Testis (tissue), 3 donors: ENCODE measurements around the gene IGFALS. TPM values are rescaled to one million over a fixed set of nuclear protein-coding genes. Genes with fewer than 3 reads are reported as not detected.

ENCODE experiments used
- DNase-seq: peaks from one replicate; pipeline ENCODE4 v3.0.0-alpha.2; 2019
- H3K27ac ChIP-seq, 2 donors: fragments of 200-600 bp; sonication (generic); one replicate each; pipeline ENCODE4 v1.5.1; 2019
- H3K27me3 ChIP-seq: fragments of 200-600 bp; sonication (generic); one replicate; pipeline ENCODE4 v1.5.1; 2019
- H3K36me3 ChIP-seq: fragments of 200-600 bp; sonication (generic); one replicate; pipeline ENCODE4 v1.5.1; 2017; ENCODE audit warnings: low read depth; ENCODE audit errors: missing control alignments
- H3K4me1 ChIP-seq: fragments of 200-600 bp; sonication (generic); one replicate; pipeline ENCODE4 v1.5.1; 2019
- H3K4me3 ChIP-seq, 2 donors: fragments of 200-600 bp; sonication (generic); one replicate each; pipeline ENCODE4 v1.5.1; 2017 to 2019
- H3K9me3 ChIP-seq: fragments of 200-600 bp; sonication (generic); one replicate; pipeline ENCODE4 v1.5.1; 2017
- CTCF ChIP-seq, 3 experiments: fragments of 450-650 bp in 2 of 3; fragments of 200-600 bp in 1 of 3; sonication (generic) in 1 of 3; IDR thresholded peaks; one replicate each; pipeline ENCODE4 v1.5.1; 2016 to 2019; ENCODE audit warnings: antibody characterized with exemption in 3 of 3, mild to moderate bottlenecking in 2 of 3, moderate library complexity in 1 of 3
- POLR2A ChIP-seq: fragments of 450-650 bp; IDR thresholded peaks from one replicate; pipeline ENCODE4 v1.6.1; 2017; ENCODE audit warnings: antibody characterized with exemption, mild to moderate bottlenecking, moderate library complexity
- WGBS, 2 donors: methylation state at CpG; one replicate each; pipeline ENCODE4 v1.1.5; 2018; 5-methylcytosine and 5-hydroxymethylcytosine counted together
- intact Hi-C: fragments of 100-400 bp; cut with DNase I; formaldehyde crosslinking; loops from one replicate; pipeline ENCODE4 v1.15.1; 2023; ENCODE audit warnings: low total_unique reads
- polyA plus RNA-seq: library from polyadenylated mRNA; stranded (reverse); fragments of 350-450 nt; fragmentation: Illumina TruSeq; extraction: RNeasy Lipid Tissue Mini Kit (QIAGEN cat#74804); gene quantifications from one replicate; pipeline ENCODE4 v1.2.3, GENCODE V29; 2014; ENCODE audit warnings: low read depth, low replicate concordance; ENCODE audit not compliant: insufficient read depth
- total RNA-seq, 2 donors: library from RNA; depleted of rRNA; stranded (reverse); fragments of >200 nt; gene quantifications; one replicate each; pipeline ENCODE4 v1.2.3, GENCODE V29; 2016

IGFALS gene
- total and polyA plus RNA-seq, 3 donors from 2014 or later: 0.38 to 6.7 (median 3.2) TPM

GRCh38 chr16:1791256-1791942, 2.1 kb downstream of the IGFALS start:
- Histone ChIP-seq H3K4me1 (no peaks in the 10 kb centered on the region), H3K4me3 (no peak overlapping the region), H3K27me3 (no peaks in the 10 kb centered on the region), H3K27ac (no peak overlapping the region), H3K36me3 (no peaks in the 10 kb centered on the region), H3K9me3 (no peaks in the 10 kb centered on the region)
- WGBS, 2 donors: 93 to 100% methylated on average over 6 to 32 of the region's 53 CpGs
- intact Hi-C loops: no loop called here
- TF ChIP-seq POLR2A (no peak), CTCF (IDR thresholded peaks at IDR 0.05) (no peak)
- DNase-seq: no peak

DNA sequence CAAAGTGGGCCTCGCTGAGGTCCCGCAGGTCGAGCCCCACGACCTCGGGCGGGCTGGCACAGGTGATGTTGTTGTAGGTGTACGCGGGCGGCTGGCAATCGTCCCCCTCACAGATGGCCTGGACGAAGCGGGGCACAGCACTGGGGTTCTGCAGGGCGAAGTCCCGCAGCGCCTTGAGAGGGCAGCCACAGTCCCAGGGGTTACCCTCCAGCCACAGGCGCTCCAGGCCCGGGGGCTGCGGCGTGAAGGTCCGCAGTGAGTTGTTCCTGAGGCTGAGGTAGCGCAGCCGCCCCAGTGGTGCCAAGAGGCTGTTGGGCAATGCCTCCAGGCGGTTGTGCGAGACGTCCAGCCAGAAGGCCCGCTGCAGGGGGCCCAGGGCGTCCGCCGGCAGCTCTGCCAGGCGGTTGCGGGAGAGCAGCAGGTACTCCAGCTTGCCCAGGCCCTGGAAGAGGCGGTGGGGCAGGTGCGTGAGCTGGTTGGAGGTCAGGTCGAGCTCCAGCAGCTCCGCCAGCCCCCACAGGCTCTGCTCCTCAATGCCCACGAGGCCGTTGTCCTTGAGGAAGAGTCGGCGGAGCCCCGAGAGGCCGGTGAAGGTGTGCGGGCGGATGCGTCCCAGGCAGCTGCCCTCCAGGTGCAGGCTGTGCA, 2.8 kb downstream of the IGFALS start:
- intact Hi-C loops: no loop called here
- no peaks in the 10 kb centered on the region for H3K4me1 ChIP-seq
- no peaks in the 10 kb centered on the region for H3K27me3 ChIP-seq
- no peak for TF ChIP-seq POLR2A
- no peak for TF ChIP-seq CTCF (IDR thresholded peaks at IDR 0.05)
- no peak overlapping the region for H3K4me3 ChIP-seq
- 88% methylated on average over 38 of the region's 44 CpGs; no CpG with 5 or more reads in 1 of the 2 donors for WGBS, 2 donors
- no peak for DNase-seq
- no peak overlapping the region for H3K27ac ChIP-seq
- H3K36me3 ChIP-seq: no peaks in the 10 kb centered on the region
- H3K9me3 ChIP-seq: no peaks in the 10 kb centered on the region

DNA sequence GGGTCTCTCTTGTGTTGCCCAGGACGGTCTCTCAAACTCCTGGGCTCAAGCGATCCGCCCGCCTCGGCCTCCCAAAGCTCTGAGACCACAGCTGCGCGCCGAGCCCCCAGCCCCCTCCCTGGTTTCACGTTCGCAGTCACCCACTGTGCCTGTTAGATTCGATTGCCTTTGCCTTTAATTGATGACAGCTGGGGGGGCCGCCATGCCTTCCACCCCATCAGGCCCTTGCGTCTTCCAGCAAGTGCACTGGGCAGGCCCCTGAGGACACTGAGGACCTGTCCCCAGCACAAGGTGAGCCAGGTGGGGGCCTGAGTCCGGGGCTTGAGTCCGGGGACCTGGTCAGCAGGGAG, 3.3 kb downstream of the IGFALS start:
- WGBS, 2 donors: 90 to 96% methylated on average over 13 to 14 of the region's 15 CpGs

GRCh38 chr16:1789643-1790045, 3.9 kb downstream of the IGFALS start:
- no peak overlapping the region for H3K27ac ChIP-seq
- DNase-seq: no peak
- H3K9me3 ChIP-seq: no peaks in the 10 kb centered on the region
- 88 to 89% methylated on average over 15 to 25 of the region's 25 CpGs for WGBS, 2 donors
- H3K27me3 ChIP-seq: no peaks in the 10 kb centered on the region
- TF ChIP-seq CTCF (IDR thresholded peaks at IDR 0.05) (no peak), POLR2A (no peak)
- H3K4me1 ChIP-seq: no peaks in the 10 kb centered on the region
- no peak overlapping the region for H3K4me3 ChIP-seq
- no peaks in the 10 kb centered on the region for H3K36me3 ChIP-seq
- intact Hi-C loops: no loop called here

More for the DNA sequence above, 3.3 kb downstream of the IGFALS start:
- Histone ChIP-seq H3K27ac (no peak overlapping the region), H3K4me3 (no peak overlapping the region), H3K27me3 (no peaks in the 10 kb centered on the region), H3K4me1 (no peaks in the 10 kb centered on the region), H3K9me3 (no peaks in the 10 kb centered on the region), H3K36me3 (no peaks in the 10 kb centered on the region)
- intact Hi-C loops: no loop called here
- DNase-seq: no peak
- TF ChIP-seq POLR2A (no peak), CTCF (IDR thresholded peaks at IDR 0.05) (no peak)

GRCh38 chr16:1788708-1789100, 4.8 kb downstream of the IGFALS start:
- Histone ChIP-seq H3K36me3 (no peaks in the 10 kb centered on the region), H3K9me3 (no peaks in the 10 kb centered on the region), H3K4me1 (peaks cover 7% of the 10 kb centered on the region), H3K27ac (no peak overlapping the region), H3K27me3 (no peaks in the 10 kb centered on the region), H3K4me3 (no peak overlapping the region)
- intact Hi-C loops: no loop called here
- WGBS, 2 donors: 50 to 100% methylated on average over 1 to 19 of the region's 19 CpGs
- TF ChIP-seq CTCF (IDR thresholded peaks at IDR 0.05) (no peak), POLR2A (no peak)
- DNase-seq: no peak
